Measurements from ENCODE around the gene PEX3.
"Not testable (repeated sequence)": the region's sequence is repeated elsewhere in the genome, so short reads cannot be mapped to it uniquely, and the experiment has no call there.

PEX3 gene

GRCh38 chr6:143443096-143443495, 7.5 kb upstream of the PEX3 start:
- no peak for DNase-seq (ENCODE audit: low read depth in 3 of 3, low spot score in 1 of 3)

- not testable (repeated sequence) for DNase-seq (ENCODE audit: low read depth in 3 of 3, low spot score in 1 of 3)
Measured at GRCh38 chr6:143447865-143448264, 2.7 kb upstream of the PEX3 start.

GRCh38 chr6:143449082-143449713, 1.4 kb upstream of the PEX3 start:
- no peak for DNase-seq (ENCODE audit: low read depth in 3 of 3, low spot score in 1 of 3)

- DNase-seq (ENCODE audit: low read depth in 3 of 3, low spot score in 1 of 3) = peak in 2 of 3 donors; percentile 0 to 19
Measured at GRCh38 chr6:143449714-143450452, 722 bp upstream of the PEX3 start.

- DNase-seq (ENCODE audit: low read depth in 3 of 3, low spot score in 1 of 3) = no peak
Measured at GRCh38 chr6:143451531-143451930, 926 bp downstream of the PEX3 start.

GRCh38 chr6:143457563-143458359, 7.2 kb downstream of the PEX3 start:
- DNase-seq (ENCODE audit: low read depth in 3 of 3, low spot score in 1 of 3) = no peak

- DNase-seq (ENCODE audit: low read depth in 3 of 3, low spot score in 1 of 3) = no peak
Measured at GRCh38 chr6:143465546-143465945, 14.9 kb downstream of the PEX3 start.

- DNase-seq (ENCODE audit: low read depth in 3 of 3, low spot score in 1 of 3) = no peak
Measured at GRCh38 chr6:143468026-143468425, 17.4 kb downstream of the PEX3 start.

GRCh38 chr6:143468823-143469222, 18.2 kb downstream of the PEX3 start:
- DNase-seq (ENCODE audit: low read depth in 3 of 3, low spot score in 1 of 3) = not testable (repeated sequence)

- DNase-seq (ENCODE audit: low read depth in 3 of 3, low spot score in 1 of 3) = no peak
Measured at GRCh38 chr6:143471822-143472221, 21.2 kb downstream of the PEX3 start.

- no peak for DNase-seq (ENCODE audit: low read depth in 3 of 3, low spot score in 1 of 3)
Measured at GRCh38 chr6:143476545-143476944, 25.9 kb downstream of the PEX3 start.

- no peak for DNase-seq (ENCODE audit: low read depth in 3 of 3, low spot score in 1 of 3)
Measured at GRCh38 chr6:143478479-143479062, 28.0 kb downstream of the PEX3 start.

- no peak for DNase-seq (ENCODE audit: low read depth in 3 of 3, low spot score in 1 of 3)
Measured at GRCh38 chr6:143482593-143482992, 32.0 kb downstream of the PEX3 start.

GRCh38 chr6:143485967-143486366, 35.4 kb downstream of the PEX3 start:
- no peak for DNase-seq (ENCODE audit: low read depth in 3 of 3, low spot score in 1 of 3)

GRCh38 chr6:143486752-143487151, 36.1 kb downstream of the PEX3 start:
- no peak for DNase-seq (ENCODE audit: low read depth in 3 of 3, low spot score in 1 of 3)

- DNase-seq (ENCODE audit: low read depth in 3 of 3, low spot score in 1 of 3) = no peak
Measured at GRCh38 chr6:143490244-143490643, 39.6 kb downstream of the PEX3 start.

GRCh38 chr6:143490775-143491174, 40.2 kb downstream of the PEX3 start:
- DNase-seq (ENCODE audit: low read depth in 3 of 3, low spot score in 1 of 3) = no peak

- no peak for DNase-seq (ENCODE audit: low read depth in 3 of 3, low spot score in 1 of 3)
Measured at GRCh38 chr6:143496974-143497373, 46.4 kb downstream of the PEX3 start.

GRCh38 chr6:143498428-143498827, 47.8 kb downstream of the PEX3 start:
- no peak for DNase-seq (ENCODE audit: low read depth in 3 of 3, low spot score in 1 of 3)

- no peak for DNase-seq (ENCODE audit: low read depth in 3 of 3, low spot score in 1 of 3)
Measured at GRCh38 chr6:143501851-143502250, 51.2 kb downstream of the PEX3 start.

GRCh38 chr6:143504369-143504768, 53.8 kb downstream of the PEX3 start:
- no peak for DNase-seq (ENCODE audit: low read depth in 3 of 3, low spot score in 1 of 3)

- DNase-seq (ENCODE audit: low read depth in 3 of 3, low spot score in 1 of 3) = no peak
Measured at GRCh38 chr6:143505111-143505510, 54.5 kb downstream of the PEX3 start.

All from stimulated activated CD4-positive, alpha-beta T cell treated with anti-CD3 and anti-CD28 coated beads, TNF-alpha, amount 100 ng/mL, for 1 hour (primary cell).